KMS-11 (cell line): ENCODE measurements around the gene CAND1.

Experiments used
- H2AFZ ChIP-seq: fragments of 200-600 bp; sonication (generic); 2 replicates; pipeline ENCODE4 v1.6.1; 2016; ENCODE audit warnings: antibody characterized with exemption, mixed run types, low read depth
- H3K27ac ChIP-seq: fragments of 200-600 bp; sonication (generic); 2 replicates; pipeline ENCODE4 v1.6.1; 2016; ENCODE audit warnings: mild to moderate bottlenecking, mixed run types
- H3K27me3 ChIP-seq: fragments of 200-600 bp; sonication (generic); 2 replicates; pipeline ENCODE4 v1.6.1; 2017; ENCODE audit warnings: mild to moderate bottlenecking, low read depth, mixed run types, moderate library complexity; ENCODE audit not compliant: insufficient read depth
- H3K36me3 ChIP-seq: fragments of 200-600 bp; sonication (generic); 2 replicates; pipeline ENCODE4 v1.6.1; 2017; ENCODE audit warnings: mild to moderate bottlenecking, mixed run types; ENCODE audit not compliant: insufficient read depth
- H3K4me1 ChIP-seq: fragments of 200-600 bp; sonication (generic); 2 replicates; pipeline ENCODE4 v1.6.1; 2016; ENCODE audit warnings: mild to moderate bottlenecking, low read depth, mixed run types; ENCODE audit not compliant: poor library complexity, severe bottlenecking
- H3K4me2 ChIP-seq: fragments of 200-600 bp; sonication (generic); 2 replicates; pipeline ENCODE4 v1.7.0; 2016; ENCODE audit warnings: mild to moderate bottlenecking, mixed run types
- H3K4me3 ChIP-seq: fragments of 200-600 bp; sonication (generic); IDR thresholded peaks from 2 replicates; pipeline ENCODE4 v1.6.1; 2017; ENCODE audit warnings: low read depth, low read length, mixed read lengths; ENCODE audit not compliant: insufficient read depth
- H3K79me2 ChIP-seq: fragments of 200-600 bp; sonication (generic); 2 replicates; pipeline ENCODE4 v1.6.1; 2016; ENCODE audit warnings: low read depth, mixed run types; ENCODE audit not compliant: insufficient read depth
- H3K9ac ChIP-seq: fragments of 200-600 bp; sonication (generic); 2 replicates; pipeline ENCODE4 v1.6.1; 2016; ENCODE audit warnings: mild to moderate bottlenecking, mixed run types
- H4K20me1 ChIP-seq: fragments of 200-600 bp; sonication (generic); 2 replicates; pipeline ENCODE4 v1.6.1; 2016; ENCODE audit warnings: mild to moderate bottlenecking, mixed run types; ENCODE audit not compliant: insufficient read depth
- TF ChIP-seq, protein P1 (sequence below): fragments of 200-600 bp; sonication (generic); conservative IDR thresholded peaks from 2 replicates; pipeline ENCODE4 v1.6.1; 2017; ENCODE audit warnings: low read depth, mild to moderate bottlenecking, antibody characterized with exemption, low read length, moderate library complexity, mixed read lengths

CAND1 gene

DNA sequence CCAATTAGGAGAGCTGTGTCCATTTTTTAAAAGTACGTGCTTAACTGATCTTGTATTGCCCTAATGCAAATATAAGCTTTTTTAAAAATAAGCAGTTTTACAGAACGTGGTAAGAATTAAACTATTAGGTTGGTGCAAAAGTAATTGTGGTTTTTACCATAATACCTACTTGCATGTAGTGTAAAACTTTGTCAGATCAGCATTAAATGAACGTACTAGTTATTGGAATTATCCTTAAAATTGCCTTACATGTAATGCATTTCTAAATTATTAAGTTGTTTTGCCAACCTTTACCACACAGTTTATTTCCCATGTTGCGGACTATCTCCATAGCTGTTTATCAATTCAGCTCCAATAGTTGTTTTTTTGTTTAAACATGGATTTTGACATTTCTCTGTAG lies 10.9 kb downstream of the CAND1 start:
- Histone ChIP-seq H3K4me3 (no peak overlapping the region), H3K36me3 (peaks cover 12% of the 10 kb centered on the region; the same call in 1 of the 2 replicates), H3K4me1 (peaks cover 33% of the 10 kb centered on the region), H3K27me3 (no peaks in the 10 kb centered on the region), H4K20me1 (peaks cover 54% of the 10 kb centered on the region), H3K9ac (no peak overlapping the region), H3K4me2 (no peak overlapping the region), H2AFZ (no peak overlapping the region), H3K79me2 (peaks cover 98% of the 10 kb centered on the region), H3K27ac (no peak overlapping the region)
- TF ChIP-seq, protein P1, sequence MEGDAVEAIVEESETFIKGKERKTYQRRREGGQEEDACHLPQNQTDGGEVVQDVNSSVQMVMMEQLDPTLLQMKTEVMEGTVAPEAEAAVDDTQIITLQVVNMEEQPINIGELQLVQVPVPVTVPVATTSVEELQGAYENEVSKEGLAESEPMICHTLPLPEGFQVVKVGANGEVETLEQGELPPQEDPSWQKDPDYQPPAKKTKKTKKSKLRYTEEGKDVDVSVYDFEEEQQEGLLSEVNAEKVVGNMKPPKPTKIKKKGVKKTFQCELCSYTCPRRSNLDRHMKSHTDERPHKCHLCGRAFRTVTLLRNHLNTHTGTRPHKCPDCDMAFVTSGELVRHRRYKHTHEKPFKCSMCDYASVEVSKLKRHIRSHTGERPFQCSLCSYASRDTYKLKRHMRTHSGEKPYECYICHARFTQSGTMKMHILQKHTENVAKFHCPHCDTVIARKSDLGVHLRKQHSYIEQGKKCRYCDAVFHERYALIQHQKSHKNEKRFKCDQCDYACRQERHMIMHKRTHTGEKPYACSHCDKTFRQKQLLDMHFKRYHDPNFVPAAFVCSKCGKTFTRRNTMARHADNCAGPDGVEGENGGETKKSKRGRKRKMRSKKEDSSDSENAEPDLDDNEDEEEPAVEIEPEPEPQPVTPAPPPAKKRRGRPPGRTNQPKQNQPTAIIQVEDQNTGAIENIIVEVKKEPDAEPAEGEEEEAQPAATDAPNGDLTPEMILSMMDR = no peak

- no peak overlapping the region for H3K27ac ChIP-seq
- no peaks in the 10 kb centered on the region for H3K27me3 ChIP-seq
- H2AFZ ChIP-seq = no peak overlapping the region
- H3K9ac ChIP-seq = no peak overlapping the region
- H3K4me2 ChIP-seq = no peak overlapping the region
- H4K20me1 ChIP-seq = peaks cover 49% of the 10 kb centered on the region
- peaks cover 98% of the 10 kb centered on the region for H3K79me2 ChIP-seq
- peaks cover 28% of the 10 kb centered on the region for H3K4me1 ChIP-seq
- peaks cover 12% of the 10 kb centered on the region; the same call in 1 of the 2 replicates for H3K36me3 ChIP-seq
- H3K4me3 ChIP-seq = no peak overlapping the region
- TF ChIP-seq, protein P1 = no peak
Observed at GRCh38 chr12:67280572-67280971, 11.4 kb downstream of the CAND1 start.

DNA sequence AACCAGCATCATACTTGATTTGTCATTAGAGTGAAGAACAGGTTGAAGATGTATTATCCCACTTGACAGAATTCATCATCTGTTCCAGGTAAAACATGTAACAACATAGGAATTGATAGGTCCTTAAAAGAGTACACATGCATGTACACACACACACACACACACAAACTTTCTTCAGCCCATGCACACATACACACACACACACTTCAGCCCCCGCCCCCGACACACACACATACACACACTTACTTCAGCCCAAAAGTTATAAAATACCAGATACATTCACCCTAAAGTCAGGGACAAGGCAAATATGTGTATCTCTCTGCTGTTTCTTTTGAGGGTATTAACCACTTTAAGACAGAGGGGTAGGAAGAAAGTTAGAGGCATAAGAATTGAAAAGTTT lies 15.4 kb downstream of the CAND1 start:
- no peaks in the 10 kb centered on the region for H3K27me3 ChIP-seq
- no peak overlapping the region for H3K4me2 ChIP-seq
- H3K27ac ChIP-seq = no peak overlapping the region
- H3K4me3 ChIP-seq = no peak overlapping the region
- no peak overlapping the region for H2AFZ ChIP-seq
- TF ChIP-seq, protein P1 = no peak
- H4K20me1 ChIP-seq = peaks cover 17% of the 10 kb centered on the region
- peaks cover 45% of the 10 kb centered on the region for H3K4me1 ChIP-seq
- peaks cover 12% of the 10 kb centered on the region; the same call in 1 of the 2 replicates for H3K36me3 ChIP-seq
- peaks cover 98% of the 10 kb centered on the region for H3K79me2 ChIP-seq
- H3K9ac ChIP-seq = no peak overlapping the region

DNA sequence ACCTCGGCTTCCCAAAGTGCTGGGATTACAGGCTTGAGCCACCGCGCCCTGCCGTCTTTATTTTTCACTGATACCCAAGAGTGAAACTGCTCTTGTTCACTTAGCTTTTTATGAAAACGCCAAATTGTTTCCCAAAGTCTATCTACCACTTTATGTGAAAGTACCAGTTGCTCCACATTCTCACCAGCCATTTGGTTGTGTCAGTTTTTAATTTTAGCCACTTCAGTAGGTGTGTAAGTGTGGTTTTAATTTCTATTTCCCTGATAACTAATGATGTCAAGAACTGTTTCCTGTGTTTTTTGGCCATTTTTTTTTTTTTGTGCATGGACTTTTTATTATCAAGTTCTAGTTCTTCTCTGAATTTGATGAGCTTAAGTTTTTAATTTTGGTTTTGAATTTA lies 17.1 kb downstream of the CAND1 start:
- no peaks in the 10 kb centered on the region for H3K27me3 ChIP-seq
- peaks cover 98% of the 10 kb centered on the region for H3K79me2 ChIP-seq
- H3K9ac ChIP-seq = no peak overlapping the region
- no peak overlapping the region for H2AFZ ChIP-seq
- H3K27ac ChIP-seq = no peak overlapping the region
- peaks cover 18% of the 10 kb centered on the region; the same call in 1 of the 2 replicates for H3K36me3 ChIP-seq
- peaks cover 40% of the 10 kb centered on the region for H3K4me1 ChIP-seq
- no peak overlapping the region for H3K4me2 ChIP-seq
- peaks cover 6% of the 10 kb centered on the region; the same call in 1 of the 2 replicates for H4K20me1 ChIP-seq
- TF ChIP-seq, protein P1 = no peak
- no peak overlapping the region for H3K4me3 ChIP-seq
